ENCODE data around the gene DCAF11. TPM values are rescaled to one million over a fixed set of nuclear protein-coding genes. Genes with fewer than 3 reads are reported as not detected.

The DCAF11 gene
- total and polyA plus RNA-seq, 2 of the 13 experiments (the other 11 are each of a cell fraction or from before 2014, with no cell fraction given): 150 to 257 TPM

- TF ChIP-seq, protein P1, sequence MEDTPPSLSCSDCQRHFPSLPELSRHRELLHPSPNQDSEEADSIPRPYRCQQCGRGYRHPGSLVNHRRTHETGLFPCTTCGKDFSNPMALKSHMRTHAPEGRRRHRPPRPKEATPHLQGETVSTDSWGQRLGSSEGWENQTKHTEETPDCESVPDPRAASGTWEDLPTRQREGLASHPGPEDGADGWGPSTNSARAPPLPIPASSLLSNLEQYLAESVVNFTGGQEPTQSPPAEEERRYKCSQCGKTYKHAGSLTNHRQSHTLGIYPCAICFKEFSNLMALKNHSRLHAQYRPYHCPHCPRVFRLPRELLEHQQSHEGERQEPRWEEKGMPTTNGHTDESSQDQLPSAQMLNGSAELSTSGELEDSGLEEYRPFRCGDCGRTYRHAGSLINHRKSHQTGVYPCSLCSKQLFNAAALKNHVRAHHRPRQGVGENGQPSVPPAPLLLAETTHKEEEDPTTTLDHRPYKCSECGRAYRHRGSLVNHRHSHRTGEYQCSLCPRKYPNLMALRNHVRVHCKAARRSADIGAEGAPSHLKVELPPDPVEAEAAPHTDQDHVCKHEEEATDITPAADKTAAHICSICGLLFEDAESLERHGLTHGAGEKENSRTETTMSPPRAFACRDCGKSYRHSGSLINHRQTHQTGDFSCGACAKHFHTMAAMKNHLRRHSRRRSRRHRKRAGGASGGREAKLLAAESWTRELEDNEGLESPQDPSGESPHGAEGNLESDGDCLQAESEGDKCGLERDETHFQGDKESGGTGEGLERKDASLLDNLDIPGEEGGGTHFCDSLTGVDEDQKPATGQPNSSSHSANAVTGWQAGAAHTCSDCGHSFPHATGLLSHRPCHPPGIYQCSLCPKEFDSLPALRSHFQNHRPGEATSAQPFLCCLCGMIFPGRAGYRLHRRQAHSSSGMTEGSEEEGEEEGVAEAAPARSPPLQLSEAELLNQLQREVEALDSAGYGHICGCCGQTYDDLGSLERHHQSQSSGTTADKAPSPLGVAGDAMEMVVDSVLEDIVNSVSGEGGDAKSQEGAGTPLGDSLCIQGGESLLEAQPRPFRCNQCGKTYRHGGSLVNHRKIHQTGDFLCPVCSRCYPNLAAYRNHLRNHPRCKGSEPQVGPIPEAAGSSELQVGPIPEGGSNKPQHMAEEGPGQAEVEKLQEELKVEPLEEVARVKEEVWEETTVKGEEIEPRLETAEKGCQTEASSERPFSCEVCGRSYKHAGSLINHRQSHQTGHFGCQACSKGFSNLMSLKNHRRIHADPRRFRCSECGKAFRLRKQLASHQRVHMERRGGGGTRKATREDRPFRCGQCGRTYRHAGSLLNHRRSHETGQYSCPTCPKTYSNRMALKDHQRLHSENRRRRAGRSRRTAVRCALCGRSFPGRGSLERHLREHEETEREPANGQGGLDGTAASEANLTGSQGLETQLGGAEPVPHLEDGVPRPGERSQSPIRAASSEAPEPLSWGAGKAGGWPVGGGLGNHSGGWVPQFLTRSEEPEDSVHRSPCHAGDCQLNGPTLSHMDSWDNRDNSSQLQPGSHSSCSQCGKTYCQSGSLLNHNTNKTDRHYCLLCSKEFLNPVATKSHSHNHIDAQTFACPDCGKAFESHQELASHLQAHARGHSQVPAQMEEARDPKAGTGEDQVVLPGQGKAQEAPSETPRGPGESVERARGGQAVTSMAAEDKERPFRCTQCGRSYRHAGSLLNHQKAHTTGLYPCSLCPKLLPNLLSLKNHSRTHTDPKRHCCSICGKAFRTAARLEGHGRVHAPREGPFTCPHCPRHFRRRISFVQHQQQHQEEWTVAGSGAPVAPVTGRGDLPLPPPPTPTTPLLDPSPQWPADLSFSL (CRISPR knock-in tag; IDR thresholded peaks at IDR 0.05): no peak
- TF ChIP-seq PAF1 (CRISPR knock-in tag; IDR thresholded peaks at IDR 0.05) (no peak), RXRA (CRISPR knock-in tag; IDR thresholded peaks at IDR 0.05) (0 out of 2 replicates have a peak, but pooled peaks have one; percentile 17), AGO2 (optimal IDR thresholded peaks at IDR 0.05; ENCODE audit: low read depth, low read length) (peak; percentile 64), ZNF530 (CRISPR knock-in tag; IDR thresholded peaks at IDR 0.05; ENCODE audit: low read depth) (no peak), TBP (CRISPR knock-in tag; IDR thresholded peaks at IDR 0.05) (no peak)
- TF ChIP-seq, protein P2, sequence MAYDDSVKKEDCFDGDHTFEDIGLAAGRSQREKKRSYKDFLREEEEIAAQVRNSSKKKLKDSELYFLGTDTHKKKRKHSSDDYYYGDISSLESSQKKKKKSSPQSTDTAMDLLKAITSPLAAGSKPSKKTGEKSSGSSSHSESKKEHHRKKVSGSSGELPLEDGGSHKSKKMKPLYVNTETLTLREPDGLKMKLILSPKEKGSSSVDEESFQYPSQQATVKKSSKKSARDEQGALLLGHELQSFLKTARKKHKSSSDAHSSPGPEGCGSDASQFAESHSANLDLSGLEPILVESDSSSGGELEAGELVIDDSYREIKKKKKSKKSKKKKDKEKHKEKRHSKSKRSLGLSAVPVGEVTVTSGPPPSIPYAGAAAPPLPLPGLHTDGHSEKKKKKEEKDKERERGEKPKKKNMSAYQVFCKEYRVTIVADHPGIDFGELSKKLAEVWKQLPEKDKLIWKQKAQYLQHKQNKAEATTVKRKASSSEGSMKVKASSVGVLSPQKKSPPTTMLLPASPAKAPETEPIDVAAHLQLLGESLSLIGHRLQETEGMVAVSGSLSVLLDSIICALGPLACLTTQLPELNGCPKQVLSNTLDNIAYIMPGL (CRISPR knock-in tag; IDR thresholded peaks at IDR 0.05; ENCODE audit: borderline replicate concordance in 1 of 2, low read depth in 1 of 2): no peak
Observed at GRCh38 chr14:24157331-24157730, 42.8 kb downstream of the DCAF11 start (continued).
